ENCODE results near the gene CD8B. TPM values are rescaled to one million over a fixed set of nuclear protein-coding genes. Genes with fewer than 3 reads are reported as not detected.

CD8B gene
- total RNA-seq, 1 experiment from 2014 or later, result not detected

GRCh38 chr2:86779971-86780370, 81.7 kb downstream of the CD8B start:
- no peak overlapping the region for H3K4me2 ChIP-seq (ENCODE audit: low read length)
- H4K20me1 ChIP-seq (ENCODE audit: low read length), result no peaks in the 10 kb centered on the region
- CTCF ChIA-PET, result no interaction called here
- H3K9me3 ChIP-seq (ENCODE audit: low read length), result no peaks in the 10 kb centered on the region
- no peaks in the 10 kb centered on the region for H3K9me2 ChIP-seq (replicated peaks; ENCODE audit: low read length)
- H3K27ac ChIP-seq (ENCODE audit: low read length), result no peak overlapping the region
- H3K79me2 ChIP-seq (ENCODE audit: low read length), result no peaks in the 10 kb centered on the region
- TF ChIP-seq CTCF (conservative IDR thresholded peaks at IDR 0.05; ENCODE audit: low read depth, low read length), result no peak
- TF ChIP-seq EZH2phosphoT487 (IDR thresholded peaks at IDR 0.05; ENCODE audit: borderline replicate concordance, low read length), result no peak
- TF ChIP-seq EZH2 (IDR thresholded peaks at IDR 0.05; ENCODE audit: low read length, unreplicated experiment), result no peak
- H3F3A ChIP-seq (ENCODE audit: low read length, unreplicated experiment), result no peaks in the 10 kb centered on the region
- H2AFZ ChIP-seq (ENCODE audit: low read length), result no peak overlapping the region
- no peak overlapping the region for H3K4me3 ChIP-seq (ENCODE audit: low read length)
- no peaks in the 10 kb centered on the region for H3K36me3 ChIP-seq (ENCODE audit: low read depth, low read length)
- H3K4me1 ChIP-seq (ENCODE audit: insufficient read depth, low read length), result no peaks in the 10 kb centered on the region
- BruUV-seq (replicated peaks), result no TSS peak
- DNase-seq, result no peak
- no peaks in the 10 kb centered on the region for H3K27me3 ChIP-seq (ENCODE audit: low read length)
- POLR2A ChIA-PET (ENCODE audit: unreplicated experiment), result interaction anchor here (0.6 kb wide), 1 partner anchor 25 kb away, joined by 4 read pairs; no protein-coding TSS in a partner anchor
- intact Hi-C loops (cut with micrococcal nuclease), result no loop called here
- H3K9ac ChIP-seq (ENCODE audit: low read length), result no peak overlapping the region
- ATAC-seq, result no peak

- H4K20me1 ChIP-seq (ENCODE audit: low read length), result no peaks in the 10 kb centered on the region
- CTCF ChIA-PET, result no interaction called here
- no peak overlapping the region for H2AFZ ChIP-seq (ENCODE audit: low read length)
- H3K4me1 ChIP-seq (ENCODE audit: insufficient read depth, low read length), result no peaks in the 10 kb centered on the region
- no peak overlapping the region for H3K9ac ChIP-seq (ENCODE audit: low read length)
- H3K9me2 ChIP-seq (replicated peaks; ENCODE audit: low read length), result no peaks in the 10 kb centered on the region
- no peak for DNase-seq
- TF ChIP-seq EZH2 (IDR thresholded peaks at IDR 0.05; ENCODE audit: low read length, unreplicated experiment), result no peak
- TF ChIP-seq CTCF (conservative IDR thresholded peaks at IDR 0.05; ENCODE audit: low read depth, low read length), result no peak
- TF ChIP-seq EZH2phosphoT487 (IDR thresholded peaks at IDR 0.05; ENCODE audit: borderline replicate concordance, low read length), result no peak
- H3K36me3 ChIP-seq (ENCODE audit: low read depth, low read length), result no peaks in the 10 kb centered on the region; the same call in 1 of the 2 replicates
- ATAC-seq, result no peak
- BruUV-seq (replicated peaks), result no TSS peak
- intact Hi-C loops (cut with micrococcal nuclease), result no loop called here
- no peak overlapping the region for H3K27ac ChIP-seq (ENCODE audit: low read length)
- POLR2A ChIA-PET (ENCODE audit: unreplicated experiment), result no interaction called here
- no peak overlapping the region for H3K4me2 ChIP-seq (ENCODE audit: low read length)
- H3K27me3 ChIP-seq (ENCODE audit: low read length), result no peaks in the 10 kb centered on the region
- no peaks in the 10 kb centered on the region for H3F3A ChIP-seq (ENCODE audit: low read length, unreplicated experiment)
- H3K4me3 ChIP-seq (ENCODE audit: low read length), result no peak overlapping the region
- H3K79me2 ChIP-seq (ENCODE audit: low read length), result no peaks in the 10 kb centered on the region
- H3K9me3 ChIP-seq (ENCODE audit: low read length), result no peaks in the 10 kb centered on the region
Observed at GRCh38 chr2:86778957-86779356, 82.7 kb downstream of the CD8B start.

GRCh38 chr2:86776532-86776931, 85.2 kb downstream of the CD8B start:
- Histone ChIP-seq H3K9ac (ENCODE audit: low read length) (no peak overlapping the region), H3K79me2 (ENCODE audit: low read length) (no peaks in the 10 kb centered on the region), H3K9me2 (replicated peaks; ENCODE audit: low read length) (no peaks in the 10 kb centered on the region), H3K27me3 (ENCODE audit: low read length) (no peaks in the 10 kb centered on the region), H2AFZ (ENCODE audit: low read length) (no peak overlapping the region), H4K20me1 (ENCODE audit: low read length) (no peaks in the 10 kb centered on the region), H3K4me1 (ENCODE audit: insufficient read depth, low read length) (no peaks in the 10 kb centered on the region), H3K27ac (ENCODE audit: low read length) (no peak overlapping the region), H3F3A (ENCODE audit: low read length, unreplicated experiment) (no peaks in the 10 kb centered on the region), H3K36me3 (ENCODE audit: low read depth, low read length) (peaks cover 3% of the 10 kb centered on the region; the same call in 1 of the 2 replicates), H3K4me3 (ENCODE audit: low read length) (no peak overlapping the region), H3K4me2 (ENCODE audit: low read length) (no peak overlapping the region), H3K9me3 (ENCODE audit: low read length) (no peaks in the 10 kb centered on the region)
- BruUV-seq (replicated peaks), result no TSS peak
- ChIA-PET POLR2A (ENCODE audit: unreplicated experiment) (no interaction called here), CTCF (no interaction called here)
- DNase-seq, result no peak
- no peak for ATAC-seq
- intact Hi-C loops (cut with micrococcal nuclease), result no loop called here
- TF ChIP-seq EZH2 (IDR thresholded peaks at IDR 0.05; ENCODE audit: low read length, unreplicated experiment), result no peak
- no peak for TF ChIP-seq EZH2phosphoT487 (IDR thresholded peaks at IDR 0.05; ENCODE audit: borderline replicate concordance, low read length)
- no peak for TF ChIP-seq CTCF (conservative IDR thresholded peaks at IDR 0.05; ENCODE audit: low read depth, low read length)
